ENCODE results near the gene PLA2G2E.
"Not testable (repeated sequence)": the region's sequence is repeated elsewhere in the genome, so short reads cannot be mapped to it uniquely, and the experiment has no call there.

PLA2G2E gene

GRCh38 chr1:19880841-19881240 is 42.6 kb downstream of the PLA2G2E start:
- not testable (repeated sequence) for DNase-seq

- DNase-seq = no peak
Measured at GRCh38 chr1:19879661-19880060, 43.8 kb downstream of the PLA2G2E start.

GRCh38 chr1:19879227-19879626 is 44.2 kb downstream of the PLA2G2E start:
- DNase-seq = no peak

GRCh38 chr1:19878637-19878985 is 44.8 kb downstream of the PLA2G2E start:
- no peak for DNase-seq

GRCh38 chr1:19877821-19878636 is 45.4 kb downstream of the PLA2G2E start:
- DNase-seq = no peak

GRCh38 chr1:19877181-19877750 is 46.2 kb downstream of the PLA2G2E start:
- no peak for DNase-seq

- DNase-seq = no peak
Measured at GRCh38 chr1:19872190-19872589, 51.2 kb downstream of the PLA2G2E start.

Data from activated T-cell treated with anti-CD3 and anti-CD28 coated beads, Interleukin-2, amount 50 U/mL, for 48 hours (primary cell).